Measurements from ENCODE around the gene DNAJB4. TPM values are rescaled to one million over a fixed set of nuclear protein-coding genes. Genes with fewer than 3 reads are reported as not detected.
"Not testable (repeated sequence)": the region's sequence is repeated elsewhere in the genome, so short reads cannot be mapped to it uniquely, and the experiment has no call there.

DNAJB4 gene
- total RNA-seq, 1 donor from 2014 or later, result 29.0 TPM

DNA sequence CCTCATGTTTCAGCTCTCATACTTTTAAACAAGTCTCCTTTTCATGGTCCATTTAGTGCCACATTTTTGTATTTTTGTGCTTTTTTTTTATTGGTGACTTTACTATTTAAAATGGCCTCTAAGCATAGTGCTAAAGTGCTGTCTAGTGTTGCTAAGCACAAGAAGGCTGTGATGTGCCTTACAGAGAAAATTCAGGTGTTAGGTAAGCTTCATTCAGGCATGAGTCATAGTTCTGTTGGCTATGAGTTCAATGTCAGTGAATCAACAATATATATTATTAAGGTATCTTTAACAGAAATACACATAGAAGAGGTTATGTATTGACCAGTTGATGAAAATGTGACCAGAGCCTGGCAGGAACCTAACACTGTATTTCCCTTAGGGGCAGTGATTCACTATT is 13.1 kb upstream of the DNAJB4 start:
- Histone ChIP-seq H3K27ac (no peak overlapping the region), H3K4me3 (no peak overlapping the region), H3K36me3 (peaks cover 8% of the 10 kb centered on the region), H3K27me3 (ENCODE audit: low read depth) (no peaks in the 10 kb centered on the region), H3K9me3 (no peaks in the 10 kb centered on the region), H3K4me1 (no peaks in the 10 kb centered on the region)
- intact Hi-C loops (cut with DNase I), result no loop called here
- DNase-seq (no peak), ATAC-seq (no peak)
- no peak for TF ChIP-seq CTCF (IDR thresholded peaks at IDR 0.05)

- H3K27me3 ChIP-seq (ENCODE audit: low read depth), result no peaks in the 10 kb centered on the region
- intact Hi-C loops (cut with DNase I), result no loop called here
- H3K4me3 ChIP-seq, result no peak overlapping the region
- H3K4me1 ChIP-seq, result no peaks in the 10 kb centered on the region
- no peak for ATAC-seq
- H3K27ac ChIP-seq, result no peak overlapping the region
- DNase-seq, result no peak
- H3K9me3 ChIP-seq, result no peaks in the 10 kb centered on the region
- peaks cover 8% of the 10 kb centered on the region for H3K36me3 ChIP-seq
- no peak for TF ChIP-seq CTCF (IDR thresholded peaks at IDR 0.05)
These were observed 10.5 kb upstream of the DNAJB4 start for GRCh38 chr1:77994117-77994705.

DNA sequence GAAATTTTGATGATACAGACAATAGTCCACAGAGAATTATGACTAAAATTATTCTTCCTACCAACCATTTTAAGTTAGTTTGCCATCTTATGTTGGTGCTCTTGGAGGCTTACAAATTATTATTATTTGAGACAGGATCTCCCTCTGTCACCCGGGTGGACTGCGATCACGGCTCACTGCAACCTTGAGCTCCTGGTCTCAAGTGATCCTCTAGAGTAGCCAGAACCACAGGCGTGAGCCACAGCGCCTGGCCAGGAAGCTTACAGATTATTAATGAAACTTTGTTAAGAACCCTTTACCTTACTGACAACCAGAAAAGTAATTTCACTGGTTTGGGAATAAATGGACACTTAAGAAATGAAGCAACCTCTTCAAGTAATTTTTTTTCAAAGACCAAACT is 8.0 kb upstream of the DNAJB4 start:
- no peak for TF ChIP-seq CTCF (IDR thresholded peaks at IDR 0.05)
- Histone ChIP-seq H3K4me3 (no peak overlapping the region), H3K27ac (no peak overlapping the region), H3K9me3 (no peaks in the 10 kb centered on the region), H3K4me1 (no peaks in the 10 kb centered on the region), H3K36me3 (peaks cover 8% of the 10 kb centered on the region), H3K27me3 (ENCODE audit: low read depth) (no peaks in the 10 kb centered on the region)
- ATAC-seq, result no peak
- intact Hi-C loops (cut with DNase I), result no loop called here
- DNase-seq, result no peak

GRCh38 chr1:78000536-78000935 is 4.2 kb upstream of the DNAJB4 start:
- H3K9me3 ChIP-seq; DNase-seq; H3K27ac ChIP-seq; ATAC-seq; intact Hi-C loops (cut with DNase I); H3K36me3 ChIP-seq; H3K27me3 ChIP-seq (ENCODE audit: low read depth); H3K4me3 ChIP-seq: not testable (repeated sequence)
- H3K4me1 ChIP-seq, result peaks cover 11% of the 10 kb centered on the region

DNA sequence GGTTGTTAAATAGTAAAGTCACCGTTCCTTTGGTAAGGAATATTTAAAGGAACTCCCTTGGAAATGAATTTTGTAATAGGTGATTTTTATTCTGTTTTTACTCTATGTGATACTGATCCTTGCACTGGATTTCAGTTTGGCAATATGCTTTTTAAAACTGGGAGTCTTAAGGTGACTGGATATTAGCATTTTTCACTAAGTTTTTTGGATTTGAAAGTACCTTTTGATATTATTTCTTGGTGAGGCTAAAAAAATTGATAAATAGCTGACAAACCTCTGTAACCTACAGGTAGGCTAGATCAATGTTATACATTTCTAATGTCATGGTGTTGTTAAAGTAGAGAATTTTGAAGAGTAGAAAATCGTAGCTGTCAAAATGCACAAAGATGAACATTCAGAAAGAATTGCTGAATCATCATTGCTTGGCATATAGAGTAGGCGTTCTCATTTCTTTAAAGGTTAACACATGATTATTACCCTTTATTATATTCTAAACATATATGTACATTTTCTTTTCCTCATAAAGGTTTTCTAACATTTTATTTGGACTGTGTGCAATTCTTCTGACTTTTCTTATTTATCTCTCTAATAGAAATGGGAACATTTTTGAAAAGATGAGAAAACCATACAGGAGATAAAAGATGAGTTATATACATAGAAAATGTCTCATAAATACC is 1.5 kb upstream of the DNAJB4 start:
- Histone ChIP-seq H3K27ac (peak overlapping the region; percentile 89), H3K4me3 (peak overlapping the region; percentile 63), H3K4me1 (peaks cover 11% of the 10 kb centered on the region), H3K27me3 (ENCODE audit: low read depth) (no peaks in the 10 kb centered on the region), H3K36me3 (no peaks in the 10 kb centered on the region), H3K9me3 (no peaks in the 10 kb centered on the region)
- no peak for DNase-seq
- no peak for TF ChIP-seq CTCF (IDR thresholded peaks at IDR 0.05)
- intact Hi-C loops (cut with DNase I), result no loop called here
- no peak for ATAC-seq

All from lower lobe of right lung (tissue), 2 donors.